Adipocyte (in vitro differentiated cells): ENCODE measurements around the gene DHRS4.
"Not testable (repeated sequence)": the region's sequence is repeated elsewhere in the genome, so short reads cannot be mapped to it uniquely, and the experiment has no call there.

Experiments used
- DNase-seq: peaks from one replicate; pipeline ENCODE4 v3.0.0-alpha.2; 2015; ENCODE audit warnings: low read depth
- H3K27me3 ChIP-seq: replicated peaks from 2 replicates; pipeline ENCODE4 v1.7.0; 2013; ENCODE audit warnings: mild to moderate bottlenecking, low read length, moderate library complexity; ENCODE audit not compliant: control insufficient read depth, insufficient read depth
- H3K36me3 ChIP-seq: 2 replicates; pipeline ENCODE4 v1.7.0; 2013; ENCODE audit warnings: low read length, mild to moderate bottlenecking, moderate library complexity; ENCODE audit not compliant: control insufficient read depth, insufficient read depth, severe bottlenecking
- H3K4me1 ChIP-seq: 2 replicates; pipeline ENCODE4 v1.7.0; 2013; ENCODE audit warnings: mild to moderate bottlenecking, low read length, moderate library complexity; ENCODE audit not compliant: control insufficient read depth, insufficient read depth
- H3K4me3 ChIP-seq: 2 replicates; pipeline ENCODE4 v1.7.0; 2013; ENCODE audit warnings: mild to moderate bottlenecking, low read length, moderate library complexity
- H3K9ac ChIP-seq: 2 replicates; pipeline ENCODE4 v1.7.0; 2013; ENCODE audit warnings: mild to moderate bottlenecking, low read length, moderate library complexity
- H3K9me3 ChIP-seq: 2 replicates; pipeline ENCODE4 v1.7.0; 2013; ENCODE audit warnings: mild to moderate bottlenecking, low read length, moderate library complexity; ENCODE audit not compliant: control insufficient read depth

Gene DHRS4

GRCh38 chr14:23960899-23961298 is 7.3 kb downstream of the DHRS4 start:
- not testable (repeated sequence) for H3K36me3 ChIP-seq, H3K27me3 ChIP-seq, H3K9me3 ChIP-seq, H3K9ac ChIP-seq, H3K4me1 ChIP-seq, H3K4me3 ChIP-seq, DNase-seq

GRCh38 chr14:23961704-23962103 is 8.1 kb downstream of the DHRS4 start:
- not testable (repeated sequence) for H3K4me1 ChIP-seq, H3K36me3 ChIP-seq, DNase-seq, H3K27me3 ChIP-seq, H3K4me3 ChIP-seq, H3K9me3 ChIP-seq, H3K9ac ChIP-seq

GRCh38 chr14:23969130-23969480 is 15.5 kb downstream of the DHRS4 start:
- not testable (repeated sequence) for H3K9me3 ChIP-seq, H3K4me1 ChIP-seq, H3K4me3 ChIP-seq, H3K9ac ChIP-seq, DNase-seq, H3K36me3 ChIP-seq, H3K27me3 ChIP-seq

- H3K9me3 ChIP-seq, H3K4me1 ChIP-seq, H3K27me3 ChIP-seq, H3K36me3 ChIP-seq: not testable (repeated sequence)
- peak overlapping the region; percentile 68 for H3K4me3 ChIP-seq
- peak overlapping the region; percentile 60 for H3K9ac ChIP-seq
- peak; percentile 59 for DNase-seq
Observed at GRCh38 chr14:23969481-23970282, 16.1 kb downstream of the DHRS4 start.

- H3K27me3 ChIP-seq, DNase-seq, H3K4me1 ChIP-seq: not testable (repeated sequence)
Observed at GRCh38 chr14:23970283-23970659, 16.7 kb downstream of the DHRS4 start.

GRCh38 chr14:23973178-23973577 is 19.6 kb downstream of the DHRS4 start:
- not testable (repeated sequence) for H3K9ac ChIP-seq, DNase-seq, H3K36me3 ChIP-seq, H3K4me1 ChIP-seq, H3K27me3 ChIP-seq, H3K4me3 ChIP-seq, H3K9me3 ChIP-seq

More at GRCh38 chr14:23970283-23970659, 16.7 kb downstream of the DHRS4 start:
- H3K9ac ChIP-seq, H3K4me3 ChIP-seq, H3K36me3 ChIP-seq, H3K9me3 ChIP-seq: not testable (repeated sequence)

- not testable (repeated sequence) for H3K9me3 ChIP-seq, H3K36me3 ChIP-seq, DNase-seq, H3K9ac ChIP-seq, H3K4me1 ChIP-seq, H3K27me3 ChIP-seq, H3K4me3 ChIP-seq
Observed at GRCh38 chr14:23974041-23974440, 20.5 kb downstream of the DHRS4 start.

- not testable (repeated sequence) for H3K27me3 ChIP-seq, H3K4me1 ChIP-seq, H3K9ac ChIP-seq, H3K36me3 ChIP-seq, H3K9me3 ChIP-seq, H3K4me3 ChIP-seq
- DNase-seq, result peak; percentile 25
Observed at GRCh38 chr14:23977208-23977607, 23.6 kb downstream of the DHRS4 start.

GRCh38 chr14:23981951-23982813 is 28.6 kb downstream of the DHRS4 start:
- DNase-seq, H3K9me3 ChIP-seq: not testable (repeated sequence)

GRCh38 chr14:23984891-23985602 is 31.5 kb downstream of the DHRS4 start:
- Histone ChIP-seq H3K9ac (no peak overlapping the region), H3K4me3 (no peak overlapping the region), H3K4me1 (peaks cover 37% of the 10 kb centered on the region), H3K9me3 (no peaks in the 10 kb centered on the region), H3K27me3 (no peaks in the 10 kb centered on the region), H3K36me3 (no peaks in the 10 kb centered on the region)
- DNase-seq, result peak; percentile 89

More at GRCh38 chr14:23981951-23982813, 28.6 kb downstream of the DHRS4 start:
- H3K27me3 ChIP-seq, H3K4me3 ChIP-seq, H3K36me3 ChIP-seq, H3K9ac ChIP-seq: not testable (repeated sequence)
- peaks cover 23% of the 10 kb centered on the region for H3K4me1 ChIP-seq

GRCh38 chr14:23988223-23988606 is 34.6 kb downstream of the DHRS4 start:
- not testable (repeated sequence) for H3K9ac ChIP-seq, H3K4me3 ChIP-seq, DNase-seq, H3K36me3 ChIP-seq, H3K27me3 ChIP-seq, H3K9me3 ChIP-seq
- H3K4me1 ChIP-seq, result peaks cover 40% of the 10 kb centered on the region
